GM03348 (cell line): ENCODE data around the gene SRCIN1.

Experiments
- DNase-seq: peaks from one replicate; pipeline ENCODE4 v3.0.0; 2012; ENCODE audit warnings: low spot score

The SRCIN1 gene

GRCh38 chr17:38563362-38564253 is 42.1 kb downstream of the SRCIN1 start:
- DNase-seq: no peak

DNA sequence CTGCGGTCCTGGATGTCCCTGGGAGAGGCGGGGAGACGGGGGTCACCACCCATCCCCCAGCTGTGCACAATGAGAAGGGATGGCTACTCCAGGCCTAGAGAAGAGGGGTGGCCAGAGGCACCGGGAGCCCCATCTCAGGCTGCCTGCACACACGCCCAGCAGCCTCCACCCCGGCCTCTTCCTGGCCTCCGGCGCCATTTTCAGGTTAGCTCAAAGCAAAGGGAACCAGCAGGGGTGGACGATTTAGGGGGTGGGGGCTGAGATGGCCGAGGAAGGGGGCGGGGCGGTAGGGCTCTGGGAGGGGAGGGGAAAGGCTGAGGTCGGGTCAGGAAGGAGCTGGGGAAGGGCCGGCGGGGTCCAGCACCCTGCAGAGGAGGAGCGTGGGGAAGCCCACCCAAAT is 42.8 kb downstream of the SRCIN1 start:
- no peak for DNase-seq

DNA sequence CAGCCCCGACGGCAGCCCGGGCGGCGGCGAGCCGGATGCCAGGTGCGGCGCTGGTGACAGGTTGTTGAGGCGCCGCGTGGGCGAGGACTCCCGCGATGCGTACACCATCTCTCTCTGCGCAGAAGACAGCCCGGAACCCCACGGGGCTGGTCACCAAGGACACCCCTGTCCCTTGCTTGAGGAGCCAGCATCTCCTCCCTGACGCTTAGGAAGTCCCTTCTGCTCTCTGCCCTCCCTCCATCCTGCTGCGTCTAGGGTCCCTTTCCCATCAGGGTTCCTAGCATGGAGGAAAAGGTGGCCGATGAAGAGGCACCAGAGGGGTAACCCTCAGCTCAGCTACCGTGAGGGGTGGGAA is 43.6 kb downstream of the SRCIN1 start:
- DNase-seq: no peak

DNA sequence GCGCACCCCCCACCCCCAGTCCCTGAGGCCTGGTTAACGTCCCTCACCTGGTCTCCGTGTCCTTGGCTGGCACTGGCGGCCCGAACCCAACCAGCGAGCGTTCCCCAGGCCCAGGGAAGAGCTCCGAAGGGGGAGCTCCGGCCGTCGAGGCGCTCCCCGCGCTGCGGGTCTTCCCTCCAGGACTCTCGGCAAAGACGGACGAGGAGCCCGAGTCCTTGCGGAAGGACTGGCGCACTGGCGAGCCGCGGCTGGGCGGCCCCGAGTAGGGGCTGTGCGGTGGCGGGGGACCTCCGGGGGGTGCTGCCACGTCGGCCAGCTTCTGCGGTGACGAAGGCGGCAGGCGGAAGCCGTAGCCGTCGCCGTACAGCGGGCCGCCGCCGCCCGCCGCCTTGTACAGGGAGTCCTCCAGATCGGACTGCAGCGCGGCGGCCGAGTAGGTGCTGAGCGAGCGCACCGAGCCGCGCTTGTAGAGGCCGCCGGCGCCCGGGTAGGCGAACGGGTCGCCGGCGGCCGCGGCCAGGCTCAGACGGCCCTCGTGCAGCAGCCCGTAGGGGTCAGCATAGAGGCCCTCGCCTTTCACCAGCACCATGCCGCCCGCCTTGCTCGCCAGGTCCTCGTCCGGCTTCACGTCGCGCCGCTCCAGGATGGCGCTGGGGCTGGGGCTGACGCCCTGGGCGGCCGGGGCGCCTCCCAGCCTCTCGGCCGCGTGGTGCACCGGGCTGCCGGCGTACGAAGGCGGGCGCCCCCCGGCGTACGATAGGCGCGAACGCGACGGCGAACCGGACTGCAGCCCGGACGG is 44.1 kb downstream of the SRCIN1 start:
- no peak for DNase-seq

GRCh38 chr17:38560503-38561318 is 45.0 kb downstream of the SRCIN1 start:
- peak; percentile 51 for DNase-seq

DNA sequence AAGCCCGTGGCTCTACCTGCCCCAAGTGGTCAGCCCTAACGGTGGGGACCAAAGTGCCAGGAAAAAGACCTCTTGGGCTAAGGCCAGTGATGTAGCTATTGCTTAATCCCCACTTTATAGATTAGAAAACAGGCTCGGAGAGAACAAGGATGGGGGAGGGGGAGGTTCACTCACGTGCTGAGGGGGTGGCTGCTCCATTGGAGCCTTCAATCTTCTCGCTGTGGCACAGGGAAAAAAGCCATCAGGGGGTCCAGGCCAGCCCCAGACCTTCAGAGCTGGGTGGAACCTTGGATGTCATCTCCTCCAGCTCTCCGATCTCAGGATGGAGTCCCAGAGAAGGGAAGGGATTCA is 45.9 kb downstream of the SRCIN1 start:
- DNase-seq: no peak

DNA sequence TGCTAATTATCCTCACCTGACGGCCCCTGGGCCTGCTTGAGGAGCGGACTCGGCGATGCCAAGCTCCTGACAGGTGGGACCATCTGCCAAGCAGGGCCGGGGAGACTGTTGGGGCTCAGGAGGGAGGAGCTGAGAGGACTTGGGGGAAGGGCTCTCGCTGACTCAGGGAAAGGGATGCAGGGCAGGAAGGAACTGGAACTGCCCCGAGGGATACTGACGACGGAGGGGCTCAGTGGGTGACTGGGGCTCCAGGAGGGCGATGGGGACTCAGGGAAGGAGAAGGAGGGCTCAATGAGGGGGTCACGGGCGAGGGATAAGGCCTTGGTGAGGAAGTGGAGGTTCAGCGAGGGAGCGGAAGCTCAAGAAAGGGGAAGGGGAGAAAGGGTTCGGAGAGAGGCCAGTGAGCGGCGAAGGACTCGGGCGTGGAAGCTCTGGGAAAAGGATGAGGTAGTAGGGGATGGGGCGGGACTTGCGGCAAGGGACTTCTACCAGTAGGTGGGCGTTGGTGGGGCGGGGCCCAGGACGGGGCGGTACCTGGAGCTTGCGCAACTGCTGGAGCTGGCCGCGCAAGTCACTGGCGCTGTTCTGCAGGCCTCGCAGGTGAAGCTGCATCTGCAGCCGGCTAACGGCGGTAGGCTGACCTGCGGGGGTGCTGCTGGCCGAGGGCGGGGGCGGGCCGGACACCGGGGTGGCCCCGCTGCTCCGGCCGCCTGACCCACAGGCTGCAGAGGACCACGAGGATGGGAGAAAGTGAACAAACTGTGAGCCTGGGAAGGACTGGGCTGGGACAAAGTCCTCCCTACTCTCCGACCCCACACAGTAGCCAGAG is 46.5 kb downstream of the SRCIN1 start:
- DNase-seq: no peak

- no peak for DNase-seq
These were observed 47.1 kb downstream of the SRCIN1 start for GRCh38 chr17:38558728-38559050.

DNA sequence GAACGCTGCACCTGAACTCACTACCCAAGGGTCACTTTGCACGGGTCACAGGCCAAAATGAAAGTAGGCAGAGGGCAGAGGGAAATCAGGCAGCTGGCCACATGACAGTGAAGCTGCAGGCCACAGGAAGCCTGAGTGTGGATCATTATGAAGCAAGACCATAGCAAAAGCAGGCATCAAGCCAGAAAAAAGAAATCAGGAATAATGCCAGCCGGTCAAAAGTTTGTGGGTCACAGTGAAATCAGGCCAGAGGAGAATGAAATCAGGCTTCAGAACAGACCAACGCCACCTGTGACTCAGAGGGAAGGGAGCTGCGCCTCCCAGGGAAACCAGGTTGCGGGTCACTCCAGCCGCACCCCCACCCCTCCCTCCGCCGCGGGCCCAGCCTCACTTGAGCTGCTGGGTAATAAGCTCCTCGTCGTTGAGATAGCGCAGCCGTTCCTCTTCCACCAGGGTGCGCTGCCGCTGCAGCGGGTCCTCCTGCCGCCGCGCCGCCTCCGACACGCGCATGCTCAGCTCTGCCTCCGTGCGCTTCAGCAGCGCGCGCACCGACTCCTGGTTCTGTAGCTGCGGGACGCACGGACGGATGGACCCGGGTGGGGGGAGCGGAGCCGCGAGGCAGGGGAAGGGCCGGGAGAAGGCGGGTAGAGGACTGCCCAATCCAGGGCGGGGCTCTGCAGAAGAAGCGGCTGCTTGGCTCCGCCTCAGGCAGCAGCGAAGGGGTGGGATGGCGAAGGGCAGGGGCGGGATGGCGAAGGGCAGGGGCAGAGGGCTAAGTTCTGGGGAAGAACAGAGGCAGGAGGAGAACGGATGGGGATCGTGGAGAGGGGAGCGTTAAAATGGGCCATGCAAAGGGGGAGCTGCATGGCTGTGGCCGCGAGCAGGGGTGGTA is 47.7 kb downstream of the SRCIN1 start:
- peak; percentile 98 for DNase-seq

GRCh38 chr17:38557396-38557795 is 48.4 kb downstream of the SRCIN1 start:
- no peak for DNase-seq

DNA sequence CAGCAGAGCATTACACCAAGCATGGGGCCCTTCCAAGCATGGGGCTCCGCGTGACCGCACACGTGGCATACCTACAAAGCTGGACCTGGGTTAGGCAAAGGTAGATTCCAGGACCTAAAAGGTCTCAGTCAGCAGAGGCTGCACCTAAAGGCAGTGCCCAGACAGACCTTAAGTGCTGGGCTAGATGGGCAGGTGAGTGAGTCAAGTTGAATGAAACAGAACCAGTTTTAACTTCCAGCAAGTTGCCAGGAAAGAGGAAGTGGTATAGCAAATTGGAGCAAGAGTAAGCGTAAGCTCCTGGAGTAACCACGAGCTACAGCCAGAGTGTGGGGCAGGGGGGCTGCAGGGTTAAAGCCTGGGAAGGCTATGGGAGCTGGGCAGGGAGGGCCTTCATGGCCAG is 49.5 kb downstream of the SRCIN1 start:
- DNase-seq: no peak

- DNase-seq: no peak
These were observed 51.1 kb downstream of the SRCIN1 start for GRCh38 chr17:38554430-38555350.

DNA sequence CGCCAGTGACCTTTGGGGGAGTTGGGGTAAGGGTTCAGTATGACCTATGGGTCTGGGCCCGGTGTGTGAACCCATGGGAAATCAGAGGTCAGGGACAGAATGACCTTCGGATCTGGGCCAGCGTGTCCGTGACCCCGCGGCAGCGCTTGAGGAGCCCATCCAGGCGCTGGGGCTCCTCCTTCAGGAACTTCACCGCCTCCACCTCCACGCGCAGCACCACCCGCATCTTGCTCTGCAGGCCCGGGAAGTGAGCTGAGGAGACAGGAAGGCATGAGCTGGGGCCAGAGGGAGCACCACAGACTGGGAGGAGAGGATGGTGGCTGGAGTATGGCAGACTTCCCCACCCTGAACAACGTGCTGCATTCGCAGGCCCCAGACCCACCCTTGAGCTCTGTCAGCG is 53.4 kb downstream of the SRCIN1 start:
- no peak for DNase-seq

DNA sequence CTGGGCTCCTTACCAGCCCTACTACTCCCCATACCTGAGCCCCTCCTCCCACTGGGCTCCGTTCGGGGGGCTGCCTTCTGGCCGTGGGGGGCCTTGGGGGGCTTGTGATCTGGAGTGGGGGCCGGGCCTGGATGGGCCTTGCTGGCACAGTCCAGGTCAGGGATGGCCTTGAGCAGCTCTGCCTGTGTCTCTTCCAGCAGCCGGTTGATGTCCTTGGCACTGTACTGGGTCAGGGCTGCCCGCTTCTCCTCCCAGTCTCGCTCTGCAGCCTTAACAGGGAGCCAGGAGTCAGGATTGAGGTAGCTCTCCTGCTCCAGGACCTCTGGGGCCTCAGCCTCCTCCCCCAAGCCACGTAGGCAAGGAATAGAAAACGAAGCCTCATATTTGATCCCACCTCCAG is 54.6 kb downstream of the SRCIN1 start:
- no peak for DNase-seq

DNA sequence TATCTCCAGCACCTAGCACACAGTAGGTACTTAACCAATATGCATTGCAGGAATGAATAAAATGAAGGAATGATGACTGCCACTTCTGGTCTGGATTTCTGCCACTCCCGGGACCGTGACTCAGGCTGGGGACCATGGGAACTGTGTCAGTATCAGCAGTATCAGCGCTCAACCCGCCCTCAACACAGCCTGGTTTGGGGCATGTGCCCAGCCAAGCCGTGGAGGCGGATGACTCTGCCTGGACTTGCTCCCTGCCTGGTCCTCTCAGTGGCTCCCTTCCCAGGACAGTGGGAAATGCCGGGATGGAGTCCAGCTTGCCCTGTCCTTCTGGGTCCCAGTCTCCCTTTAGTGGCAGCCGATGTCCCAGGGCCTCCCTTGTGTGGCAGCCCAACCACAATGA is 55.1 kb downstream of the SRCIN1 start:
- DNase-seq: peak; percentile 76

GRCh38 chr17:38549285-38549684 is 56.5 kb downstream of the SRCIN1 start:
- no peak for DNase-seq

- DNase-seq: no peak
These were observed 58.3 kb downstream of the SRCIN1 start for GRCh38 chr17:38547444-38547843.

- no peak for DNase-seq
These were observed 59.4 kb downstream of the SRCIN1 start for GRCh38 chr17:38546396-38546795.

- no peak for DNase-seq
These were observed 60.1 kb downstream of the SRCIN1 start for GRCh38 chr17:38545531-38546225.
